SHP77 treated with DMSO at 0.1 percent for 48 hours (cell line): ENCODE results near the gene EPN2.

Experiments
- DNase-seq: peaks from one replicate; lab custom pipeline; 2025; lab: John Stamatoyannopoulos, UW

The EPN2 gene

DNA sequence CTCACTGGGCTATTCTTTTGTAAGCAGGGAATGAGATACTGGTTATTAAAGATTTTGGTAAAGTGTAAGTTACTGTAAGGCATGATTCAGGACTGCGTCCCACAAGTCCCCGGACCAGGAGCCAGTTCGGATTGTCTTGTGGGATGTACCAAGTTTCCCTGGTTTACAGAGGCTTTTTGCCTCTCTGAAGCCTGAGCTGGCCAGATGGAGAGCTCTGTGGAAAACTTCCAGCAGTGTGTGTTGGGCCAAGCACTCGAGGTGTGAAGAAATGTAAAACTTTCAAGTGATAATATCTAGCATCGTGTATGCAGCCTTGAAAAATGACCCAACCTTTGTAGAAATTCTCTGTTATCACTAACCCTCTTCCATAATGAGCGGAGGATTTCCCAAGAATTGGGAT, 2.4 kb downstream of the EPN2 start:
- no peak for DNase-seq

DNA sequence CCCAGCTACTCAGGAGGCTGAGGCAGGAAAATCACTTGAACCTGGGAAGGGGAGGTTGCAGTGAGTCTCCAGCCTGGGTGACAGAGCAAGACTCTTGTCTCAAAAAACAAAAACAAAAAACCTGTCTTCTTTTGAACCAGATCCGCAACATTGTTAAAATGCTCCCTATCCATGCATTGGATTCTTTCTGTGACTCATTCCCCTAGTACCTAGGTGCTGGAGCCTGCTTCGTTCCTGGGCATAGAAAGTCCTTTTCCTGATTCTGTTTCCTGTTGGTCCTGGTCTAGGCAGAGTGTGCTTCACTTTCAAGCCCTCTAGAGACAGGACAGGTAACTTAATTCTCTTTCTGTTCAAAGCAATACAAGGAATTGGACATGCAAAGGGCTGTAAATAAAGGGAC, 5.2 kb downstream of the EPN2 start:
- no peak for DNase-seq

DNA sequence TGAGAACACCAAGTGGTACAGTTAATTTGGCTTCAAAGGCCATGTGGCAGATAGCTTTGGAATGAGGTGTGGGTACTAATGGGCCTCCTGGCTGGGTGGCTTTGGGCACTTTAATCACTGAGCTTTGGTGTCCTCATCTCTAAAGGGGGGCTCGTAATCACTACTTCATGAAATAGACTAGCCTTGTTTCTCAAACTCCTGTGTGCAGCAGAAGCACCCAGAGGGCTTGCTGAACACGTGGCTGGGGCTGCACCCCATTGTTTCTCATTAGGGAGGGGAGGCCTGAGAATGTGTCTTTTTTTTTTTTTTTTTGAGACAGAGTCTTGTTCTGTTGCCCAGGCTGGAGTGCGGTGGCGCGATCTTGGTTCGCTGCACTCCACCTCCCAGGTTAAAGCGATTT, 5.8 kb downstream of the EPN2 start:
- DNase-seq: no peak

DNA sequence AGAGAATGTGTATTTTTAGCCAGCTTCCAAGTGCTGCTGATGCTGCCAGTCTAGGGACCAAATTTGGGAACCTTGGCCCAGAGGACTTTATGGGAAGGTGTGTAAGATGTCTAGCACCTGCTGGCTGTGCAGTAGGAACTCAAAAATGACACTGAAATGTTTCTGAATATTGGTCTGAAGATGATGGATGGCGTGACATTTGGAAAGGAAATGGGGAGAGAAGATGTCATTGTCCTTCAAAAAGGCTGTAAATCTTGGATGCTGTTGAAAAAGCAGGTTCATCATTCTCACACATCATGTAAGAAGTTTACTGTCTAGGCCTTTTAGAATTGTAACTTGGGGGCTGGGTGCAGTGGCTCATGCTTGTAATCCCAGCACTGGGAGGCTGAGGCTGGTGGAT, 6.7 kb downstream of the EPN2 start:
- DNase-seq: no peak

DNA sequence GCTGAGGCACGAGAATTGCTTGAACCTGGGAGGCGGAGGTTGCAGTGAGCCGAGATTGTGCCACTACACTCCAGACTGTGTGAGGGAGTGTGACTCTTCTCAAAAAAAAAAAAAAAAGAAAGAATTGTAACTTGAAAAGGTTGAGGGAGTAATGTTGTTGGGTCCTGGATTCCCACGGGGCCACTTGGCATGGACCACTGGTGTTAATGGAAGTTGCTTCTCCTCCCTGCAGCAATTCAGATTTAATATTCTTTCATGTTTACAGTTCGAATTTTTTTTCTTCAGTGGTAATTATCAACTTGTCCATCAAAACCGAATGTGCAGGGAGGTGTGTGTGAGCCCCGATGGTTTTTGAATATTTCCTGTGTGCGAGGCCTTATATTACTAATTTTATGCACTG, 7.2 kb downstream of the EPN2 start:
- no peak for DNase-seq

DNA sequence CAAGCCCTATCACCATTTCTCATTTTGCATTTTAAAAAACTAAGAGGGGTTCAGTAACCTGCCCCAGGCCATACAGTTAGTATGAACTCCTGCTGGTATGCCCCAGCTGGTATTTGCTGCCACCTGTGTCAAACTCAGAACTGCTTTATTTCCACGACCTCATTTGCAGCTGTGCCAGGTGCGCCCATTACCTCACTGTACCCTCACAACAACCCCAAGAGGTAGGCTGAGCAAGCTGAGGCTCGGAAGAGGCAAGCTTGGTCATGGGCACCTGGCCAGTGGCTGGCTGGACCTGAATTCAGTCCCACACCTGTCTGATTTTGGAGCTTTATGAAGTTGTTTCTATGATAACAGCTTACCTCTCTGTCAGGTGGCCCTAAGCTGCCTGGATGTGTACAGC, 7.6 kb downstream of the EPN2 start:
- peak; percentile 20 for DNase-seq

DNA sequence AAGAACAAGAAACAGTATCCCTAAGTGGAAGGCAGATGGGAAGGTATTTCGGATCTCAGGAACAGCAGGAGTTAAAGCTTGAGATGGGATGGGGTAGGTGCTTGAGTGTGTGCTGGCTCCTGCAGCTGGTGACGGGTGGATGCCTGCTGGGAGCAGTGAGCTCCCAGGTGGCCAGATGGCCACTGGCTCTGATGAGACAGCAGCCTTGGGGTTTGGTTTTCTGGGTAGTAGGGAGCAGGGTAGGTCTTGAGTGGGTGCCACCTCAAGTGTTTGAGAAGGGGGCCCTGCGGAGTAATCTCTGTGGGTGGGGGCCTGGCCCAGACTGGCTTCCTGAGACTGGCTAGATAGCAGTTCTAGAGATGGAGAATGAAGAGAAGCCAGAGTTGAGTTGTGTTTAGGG, 10.3 kb downstream of the EPN2 start:
- no peak for DNase-seq

DNA sequence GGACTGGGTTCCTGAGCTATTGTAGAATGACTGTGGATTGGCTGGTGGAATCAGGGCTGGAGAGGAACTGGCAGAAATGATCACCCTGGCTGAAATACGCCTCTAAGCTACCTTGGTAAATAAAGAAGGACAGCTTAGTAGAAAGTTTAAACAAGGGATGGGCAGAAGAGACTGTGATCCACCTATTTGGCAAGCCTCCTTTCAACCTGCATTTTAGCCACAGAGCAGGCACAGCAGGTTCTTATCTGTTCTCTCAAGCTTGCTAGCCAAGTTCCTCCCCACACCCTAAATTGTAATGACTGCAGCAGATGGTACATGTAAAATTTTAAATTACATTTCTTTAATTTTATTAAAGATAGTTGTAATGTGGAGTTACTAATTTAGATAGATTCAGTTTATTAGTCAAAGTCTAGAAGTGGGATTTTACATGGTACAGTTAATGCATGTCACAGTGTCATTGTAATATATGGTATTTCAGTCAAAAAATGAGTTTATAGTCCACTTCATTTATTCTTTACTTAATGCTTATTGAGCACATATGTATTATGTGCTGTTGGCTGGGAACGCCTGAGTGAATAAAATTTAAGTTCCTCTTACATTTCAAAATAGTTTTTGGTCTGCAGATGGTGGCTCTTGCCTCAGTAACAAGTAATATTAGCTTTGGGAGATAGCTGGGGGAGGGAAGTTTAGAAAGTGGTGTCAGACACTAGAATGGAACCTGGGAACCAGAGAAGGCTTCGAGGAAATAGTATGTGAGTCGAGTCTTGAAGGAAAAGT, 11.2 kb downstream of the EPN2 start:
- no peak for DNase-seq

DNA sequence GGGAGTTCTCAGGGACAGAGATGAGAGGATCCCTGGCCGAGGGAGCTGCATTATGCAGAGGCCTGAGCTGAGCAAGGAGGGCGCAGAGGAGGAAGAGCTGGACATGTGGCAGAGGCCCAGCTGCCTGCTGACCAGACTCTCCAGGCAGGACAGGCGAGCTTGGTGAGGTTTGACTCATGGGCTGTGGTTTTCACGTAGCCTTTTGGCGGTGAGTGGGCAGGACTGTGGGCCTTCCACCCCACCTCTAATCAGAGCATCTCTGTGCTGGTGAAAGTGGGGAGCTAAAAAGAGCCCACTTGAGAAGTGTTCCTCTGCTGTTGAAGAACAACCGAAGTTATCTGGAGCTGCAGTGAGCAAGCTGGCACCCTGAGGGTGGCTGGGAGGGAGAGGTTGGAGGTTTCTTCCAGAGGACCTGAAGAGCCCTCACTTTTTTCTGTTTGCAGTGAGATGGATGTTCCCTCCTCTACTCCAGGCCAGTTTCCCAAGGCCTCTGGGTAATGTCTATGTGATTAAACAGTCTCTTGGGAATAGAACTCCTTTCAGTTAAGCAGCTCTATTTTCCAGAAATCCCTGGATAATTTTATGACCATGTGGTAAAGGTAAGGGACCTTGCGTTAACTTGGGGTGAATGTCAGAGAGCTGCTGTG, 11.9 kb downstream of the EPN2 start:
- DNase-seq: no peak

DNA sequence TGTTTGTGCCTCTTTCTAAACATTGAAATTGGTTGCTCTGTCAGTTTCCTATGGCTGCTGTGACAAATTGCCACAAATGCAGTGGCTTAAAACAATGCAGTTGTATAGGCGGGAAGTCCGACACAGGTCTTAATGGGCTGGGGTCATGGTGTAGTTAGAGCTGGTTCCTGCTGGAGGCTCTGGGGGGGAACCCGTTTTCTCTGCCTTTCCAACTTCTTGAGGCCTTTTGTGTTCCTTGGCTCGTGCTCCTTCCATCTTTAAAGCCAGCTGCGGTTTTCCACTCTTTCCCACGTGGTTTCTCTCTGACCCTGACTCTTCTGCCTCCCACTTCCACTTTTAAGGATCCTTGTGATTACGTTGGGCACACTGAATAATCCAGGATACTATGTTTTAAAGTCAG, 12.5 kb downstream of the EPN2 start:
- no peak for DNase-seq

DNA sequence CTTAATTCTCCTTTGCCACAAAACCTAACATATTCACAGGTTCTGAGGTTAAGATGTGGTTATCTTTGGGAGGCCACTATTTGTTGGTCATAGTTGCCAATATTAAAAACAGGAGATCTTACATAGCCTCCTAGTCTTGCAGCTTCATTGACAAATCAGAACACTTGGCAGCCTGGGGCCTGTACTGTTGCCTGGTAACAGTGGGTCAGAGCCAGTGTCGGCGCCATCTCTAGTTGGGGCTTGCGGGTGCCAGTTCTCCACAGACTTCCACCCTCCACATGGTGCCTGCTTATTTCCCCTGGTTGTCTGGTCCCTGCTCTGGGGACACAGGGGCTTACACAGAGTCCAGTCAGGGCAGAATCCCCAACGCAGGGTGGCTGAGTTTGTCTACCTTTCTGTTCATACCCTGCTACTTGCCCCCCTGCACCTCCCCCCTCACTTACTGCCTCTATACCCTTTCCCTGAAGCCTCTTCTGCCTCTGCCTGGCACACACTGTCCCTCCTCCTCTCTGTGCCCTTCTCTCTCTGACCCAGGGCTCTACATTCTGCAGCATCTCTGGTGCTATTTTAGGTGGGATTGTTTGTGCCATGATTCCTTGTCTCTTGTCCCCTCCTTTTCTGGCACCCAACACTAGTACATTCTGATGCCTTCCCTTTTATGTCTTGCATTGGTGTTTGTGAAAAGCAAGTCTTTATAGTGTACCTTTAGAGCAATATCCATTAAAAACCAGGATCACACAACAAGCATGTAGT, 13.4 kb downstream of the EPN2 start:
- DNase-seq: no peak

DNA sequence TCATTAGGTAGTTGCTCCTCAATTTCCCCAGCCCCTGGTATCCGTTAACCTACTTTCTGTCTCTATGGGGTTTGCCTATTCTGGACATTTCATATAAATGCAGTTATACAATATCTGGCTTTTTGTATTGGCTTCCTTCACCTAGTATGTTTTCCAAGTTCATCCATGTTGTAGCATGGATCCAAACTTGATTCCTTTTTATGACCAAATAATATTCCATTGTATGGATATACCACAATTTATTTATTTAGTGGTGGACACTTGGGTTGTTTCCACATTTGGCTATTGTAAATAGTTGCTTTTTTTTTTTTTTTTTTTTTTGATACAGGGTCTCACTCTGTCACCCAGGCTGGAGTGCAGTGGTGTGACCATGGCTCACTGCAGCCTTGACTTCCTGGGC, 15.9 kb downstream of the EPN2 start:
- DNase-seq: no peak

DNA sequence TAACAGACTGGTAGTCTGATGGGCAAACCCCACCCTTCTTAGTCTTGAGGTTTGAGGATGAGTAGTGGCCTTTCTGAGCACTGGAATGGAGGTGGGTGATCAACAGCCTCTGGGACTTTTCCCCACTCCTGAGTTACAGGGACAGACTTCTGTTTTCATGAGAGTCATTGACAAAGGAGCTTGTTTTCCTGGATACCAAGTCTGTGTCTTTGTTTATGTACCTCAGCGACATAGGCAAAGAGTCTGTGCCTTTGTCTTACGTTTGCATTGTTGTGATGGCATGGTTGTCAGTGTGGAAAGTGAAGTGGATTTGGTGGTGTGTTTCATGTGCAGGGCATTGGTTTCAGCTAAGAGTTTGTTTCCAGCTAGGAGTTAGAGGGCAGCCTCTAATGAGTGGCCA, 17.5 kb downstream of the EPN2 start:
- no peak for DNase-seq

DNA sequence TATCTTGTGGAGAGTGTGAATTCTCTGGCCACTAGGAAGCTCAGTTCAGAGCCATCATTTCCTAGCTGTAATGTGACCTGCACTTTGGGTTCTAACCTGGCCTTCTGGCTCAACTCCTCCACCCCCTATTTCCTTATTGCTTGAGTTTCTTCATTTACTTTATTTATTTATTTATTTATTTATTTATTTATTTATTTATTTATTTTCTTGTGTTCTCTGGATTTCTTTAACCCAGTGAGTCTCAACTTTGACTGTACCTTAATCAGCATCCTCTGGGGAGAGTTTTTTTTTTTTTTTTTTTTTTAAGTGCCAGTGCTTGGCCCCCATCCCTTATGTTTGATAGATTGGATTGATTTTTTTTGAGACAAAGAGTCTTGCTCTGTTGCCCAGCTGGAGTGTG, 18.1 kb downstream of the EPN2 start:
- DNase-seq: no peak

DNA sequence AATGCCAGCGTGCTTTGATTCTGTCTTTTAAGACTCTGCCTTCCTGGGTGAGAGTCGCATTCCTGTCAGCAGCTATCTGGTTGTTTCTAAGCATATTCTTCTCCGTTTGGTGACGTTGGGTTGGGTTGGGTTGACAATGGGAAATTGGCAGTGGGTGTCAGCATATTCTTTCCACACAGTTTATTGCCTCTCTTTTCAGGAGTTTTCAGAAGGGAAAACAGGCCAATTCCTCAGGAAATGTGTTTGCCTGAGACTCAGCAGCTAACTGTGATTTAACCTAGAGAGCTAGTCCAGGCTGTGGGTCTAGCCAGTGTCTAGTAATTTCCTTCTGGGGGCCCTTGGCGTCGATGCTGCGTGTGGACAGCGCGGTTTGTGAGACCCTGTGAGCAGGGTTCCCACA, 21.2 kb downstream of the EPN2 start:
- no peak for DNase-seq

DNA sequence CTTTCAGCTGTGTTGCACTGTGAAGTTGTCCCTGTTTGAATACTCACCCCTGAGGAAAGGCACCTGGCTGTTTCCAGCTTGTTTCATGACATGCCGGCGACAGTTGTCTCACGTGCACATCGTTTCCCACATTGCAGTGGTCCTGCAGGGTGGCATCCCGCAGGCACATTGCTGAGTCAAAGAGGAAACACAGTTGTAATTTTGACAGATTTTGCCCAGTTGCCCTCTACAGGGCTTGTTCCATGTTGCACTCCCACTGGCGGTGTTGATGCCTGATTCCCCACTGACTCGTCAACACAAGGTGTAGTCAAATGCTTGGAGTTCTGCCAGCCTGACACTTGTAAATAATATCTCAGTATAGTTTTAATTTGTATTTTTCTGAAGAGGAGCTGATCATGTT, 23.8 kb downstream of the EPN2 start:
- DNase-seq: peak; percentile 5

DNA sequence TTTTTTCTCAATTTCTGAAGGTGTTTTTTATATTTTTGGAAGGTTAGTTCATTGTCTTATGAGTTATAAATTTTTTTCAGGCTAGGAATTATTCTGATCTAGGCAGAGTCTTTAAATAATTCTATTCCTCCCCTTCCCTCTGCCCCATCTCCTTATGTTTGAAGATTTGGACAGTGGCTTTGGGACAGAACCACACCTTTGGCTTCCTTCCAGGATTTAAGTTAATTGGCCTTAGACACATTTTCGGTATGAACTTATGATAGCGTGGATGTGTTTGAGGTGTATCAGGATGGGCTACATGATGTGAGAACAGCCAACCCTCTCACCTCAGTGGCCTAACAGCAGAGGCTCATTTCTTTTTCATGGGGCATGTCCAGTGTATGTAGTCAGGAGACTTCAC, 24.3 kb downstream of the EPN2 start:
- no peak for DNase-seq

DNA sequence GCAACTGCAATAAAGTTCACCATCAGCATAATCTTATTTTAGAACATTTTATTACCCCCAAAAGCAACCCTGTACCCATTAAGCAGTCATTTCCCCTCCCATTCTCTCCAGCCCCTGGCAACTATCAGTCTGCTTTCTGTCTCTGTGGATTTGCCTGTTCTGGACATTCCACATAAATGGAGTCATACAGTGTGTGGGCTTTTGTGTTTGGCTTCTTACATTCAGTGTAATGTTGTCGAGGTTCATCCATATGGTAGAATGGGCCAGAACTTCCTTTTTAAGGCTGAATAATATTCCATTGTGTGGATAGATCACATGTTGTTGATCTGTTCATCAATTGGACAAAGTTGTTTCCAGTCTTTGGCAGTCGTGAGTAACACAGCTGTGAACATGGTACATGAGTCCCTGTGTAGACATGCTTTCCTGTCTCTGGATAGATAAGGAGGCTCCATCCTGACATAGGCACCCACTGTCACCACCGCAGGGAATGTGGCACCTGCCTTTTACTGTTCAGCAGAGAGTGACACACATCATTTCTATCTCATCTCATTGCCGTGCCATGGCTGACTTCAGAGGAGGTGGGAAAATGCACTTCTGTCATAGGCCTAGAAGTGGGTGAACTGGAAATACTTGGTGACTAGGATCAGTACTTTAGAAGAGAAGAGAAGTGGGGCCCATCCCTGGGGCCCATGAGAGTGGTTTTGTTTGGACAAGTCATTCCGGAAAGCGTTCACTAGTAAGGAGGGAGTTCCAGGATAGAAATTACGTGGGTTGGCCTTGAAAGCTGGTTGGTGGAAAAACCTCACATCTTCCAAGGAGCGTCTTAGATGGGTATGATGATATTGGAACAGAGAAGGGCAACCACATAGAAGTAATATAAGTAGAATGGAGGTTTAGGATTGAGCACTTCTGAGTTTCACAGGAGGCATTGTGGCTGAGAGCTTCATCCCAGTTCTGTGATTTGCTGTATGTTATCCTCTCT, 25.8 kb downstream of the EPN2 start:
- no peak for DNase-seq

DNA sequence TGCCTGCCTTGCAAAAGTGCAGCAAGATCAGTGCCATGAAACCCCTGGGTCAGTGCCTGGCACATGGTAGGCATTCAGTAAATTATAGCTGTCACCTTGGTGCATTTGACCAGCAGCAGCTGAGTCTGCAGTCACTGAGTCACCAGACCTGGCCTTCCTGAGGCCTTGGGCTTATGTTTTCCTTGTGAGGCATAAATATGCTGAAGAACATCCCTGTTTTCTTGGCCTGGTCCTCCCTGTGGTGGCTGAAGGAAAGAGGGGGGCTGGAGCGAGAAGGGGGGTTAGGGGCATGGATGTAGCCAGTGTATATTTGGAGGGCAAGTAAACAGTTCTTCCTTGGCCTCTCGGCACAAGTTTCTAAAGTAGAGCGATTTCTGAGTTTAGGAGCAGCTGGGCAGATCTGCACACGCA, 26.5 kb downstream of the EPN2 start:
- DNase-seq: no peak

DNA sequence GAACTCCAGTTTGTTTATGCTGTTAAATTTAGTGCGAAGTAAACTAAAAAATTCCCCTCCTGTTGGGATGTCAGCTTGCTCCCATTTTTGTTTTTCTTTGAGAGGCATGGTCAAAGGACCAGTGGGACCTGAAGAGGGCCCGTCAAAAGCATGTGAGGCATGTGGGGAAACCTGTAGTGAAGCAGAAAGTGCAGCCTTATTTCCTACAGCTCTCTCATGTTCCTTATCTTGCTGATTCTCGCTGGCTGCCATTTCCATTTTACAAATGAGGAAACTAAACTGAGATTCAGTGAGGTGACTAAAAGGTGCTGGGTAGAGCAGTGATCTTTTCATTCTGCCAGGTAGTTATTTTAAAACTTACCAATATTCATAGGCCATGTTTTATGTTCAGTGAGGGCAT, 27.1 kb downstream of the EPN2 start:
- no peak for DNase-seq

DNA sequence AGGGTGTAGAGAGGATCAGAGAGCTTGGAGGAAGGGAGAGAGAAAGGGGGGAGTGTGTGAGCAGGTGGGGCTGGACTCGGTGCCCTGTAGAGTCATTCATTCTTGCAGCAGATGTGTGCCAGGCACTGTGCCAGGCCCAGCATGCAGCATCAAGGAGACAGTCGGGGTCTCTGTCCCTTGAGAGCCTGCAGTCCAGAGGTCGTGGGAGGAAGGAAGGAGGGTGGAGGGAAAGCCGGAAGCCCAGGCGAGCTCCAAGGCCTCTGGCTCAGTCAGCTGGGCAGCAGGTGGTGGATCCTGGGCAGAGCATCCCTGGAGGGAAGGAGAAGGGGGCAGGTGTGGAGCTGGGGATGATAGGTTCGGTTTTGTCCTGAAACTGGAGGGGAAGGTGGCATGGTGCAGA, 27.5 kb downstream of the EPN2 start:
- no peak for DNase-seq

DNA sequence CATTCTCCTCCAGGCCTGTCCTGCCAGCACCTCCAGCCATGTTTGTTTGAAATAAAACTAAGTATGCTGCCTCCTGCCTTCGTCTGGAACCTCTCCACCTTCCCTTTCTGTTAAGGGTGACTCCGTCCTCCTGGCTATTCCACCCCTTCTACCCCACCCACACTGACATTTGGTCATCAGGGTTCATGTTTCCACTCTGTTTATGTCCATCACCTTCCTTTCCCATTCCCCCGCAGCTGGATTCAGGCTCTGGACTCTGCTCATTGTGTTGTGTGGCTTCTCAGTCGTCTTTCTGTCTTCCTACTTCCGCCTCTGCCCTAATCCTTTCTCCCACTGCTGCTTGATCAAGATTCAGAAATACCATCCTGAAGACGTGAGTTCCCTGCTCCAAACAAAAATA, 28.6 kb downstream of the EPN2 start:
- DNase-seq: no peak
